HG03066 (cell line): Measurements from ENCODE around the gene EYA2.

ENCODE experiments used
- ATAC-seq: cut with Tn5 transposase; IDR thresholded peaks from one replicate; pipeline ENCODE4 v1.9.1; 2021; ENCODE audit warnings: low read depth; ENCODE audit not compliant: unreplicated experiment

The EYA2 gene

GRCh38 chr20:47055699-47056369 is 161.2 kb downstream of the EYA2 start:
- no peak for ATAC-seq

GRCh38 chr20:47057661-47058060 is 163.0 kb downstream of the EYA2 start:
- ATAC-seq = no peak

- ATAC-seq = no peak
These were observed 163.6 kb downstream of the EYA2 start for GRCh38 chr20:47058236-47058635.

- ATAC-seq = no peak
These were observed 164.9 kb downstream of the EYA2 start for GRCh38 chr20:47059536-47059935.

- ATAC-seq = no peak
These were observed 166.9 kb downstream of the EYA2 start for GRCh38 chr20:47061549-47061948.

GRCh38 chr20:47062226-47062890 is 167.7 kb downstream of the EYA2 start:
- no peak for ATAC-seq

GRCh38 chr20:47063407-47063806 is 168.8 kb downstream of the EYA2 start:
- no peak for ATAC-seq

GRCh38 chr20:47063808-47064207 is 169.2 kb downstream of the EYA2 start:
- no peak for ATAC-seq

- ATAC-seq = no peak
These were observed 172.0 kb downstream of the EYA2 start for GRCh38 chr20:47066484-47067270.

GRCh38 chr20:47067776-47068175 is 173.1 kb downstream of the EYA2 start:
- ATAC-seq = no peak

- ATAC-seq = no peak
These were observed 175.5 kb downstream of the EYA2 start for GRCh38 chr20:47070176-47070575.

GRCh38 chr20:47071646-47072185 is 177.1 kb downstream of the EYA2 start:
- ATAC-seq = no peak

- no peak for ATAC-seq
These were observed 179.3 kb downstream of the EYA2 start for GRCh38 chr20:47073766-47074475.

GRCh38 chr20:47075263-47075662 is 180.6 kb downstream of the EYA2 start:
- no peak for ATAC-seq

- ATAC-seq = no peak
These were observed 184.4 kb downstream of the EYA2 start for GRCh38 chr20:47079047-47079446.

GRCh38 chr20:47080365-47080764 is 185.7 kb downstream of the EYA2 start:
- ATAC-seq = no peak

- no peak for ATAC-seq
These were observed 191.7 kb downstream of the EYA2 start for GRCh38 chr20:47086316-47086715.

GRCh38 chr20:47088335-47088734 is 193.7 kb downstream of the EYA2 start:
- no peak for ATAC-seq

GRCh38 chr20:47089151-47089550 is 194.5 kb downstream of the EYA2 start:
- ATAC-seq = no peak

GRCh38 chr20:47090835-47091234 is 196.2 kb downstream of the EYA2 start:
- no peak for ATAC-seq
